ENCODE data around the gene GLYATL1. TPM values are rescaled to one million over a fixed set of nuclear protein-coding genes. Genes with fewer than 3 reads are reported as not detected.

The GLYATL1 gene
- total and polyA plus RNA-seq, 8 donors: 2.4 to 6.0 (median 4.4) TPM; not detected in 2

DNA sequence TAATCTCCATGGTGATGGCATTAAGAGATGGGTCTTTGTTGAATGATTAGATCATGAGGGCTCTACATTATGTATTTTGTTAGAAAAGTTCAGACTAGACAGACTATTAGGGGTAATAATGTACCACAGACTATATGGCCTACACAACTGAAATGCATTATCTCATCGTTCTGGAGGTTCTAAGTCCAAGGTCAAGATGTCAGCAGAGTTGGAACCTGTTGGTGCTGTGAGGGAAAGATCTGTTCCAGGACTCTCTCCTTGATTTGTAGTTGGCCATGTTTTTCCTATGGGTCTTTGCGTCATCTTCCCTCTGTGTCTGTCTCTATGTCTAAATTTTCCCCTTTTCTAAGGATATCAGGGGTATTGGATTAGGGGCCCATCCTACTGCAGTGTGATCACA lies 8.4 kb upstream of the GLYATL1 start:
- ATAC-seq: no peak
- Histone ChIP-seq H3K9me3 (no peaks in the 10 kb centered on the region), H3K27me3 (peaks cover 6 to 22% of the 10 kb centered on the region in 2 donors), H3K36me3 (no peaks in the 10 kb centered on the region), H3K4me1 (no peaks in the 10 kb centered on the region), H3K27ac (no peak overlapping the region), H3K4me3 (no peak overlapping the region)
- TF ChIP-seq, protein P1, sequence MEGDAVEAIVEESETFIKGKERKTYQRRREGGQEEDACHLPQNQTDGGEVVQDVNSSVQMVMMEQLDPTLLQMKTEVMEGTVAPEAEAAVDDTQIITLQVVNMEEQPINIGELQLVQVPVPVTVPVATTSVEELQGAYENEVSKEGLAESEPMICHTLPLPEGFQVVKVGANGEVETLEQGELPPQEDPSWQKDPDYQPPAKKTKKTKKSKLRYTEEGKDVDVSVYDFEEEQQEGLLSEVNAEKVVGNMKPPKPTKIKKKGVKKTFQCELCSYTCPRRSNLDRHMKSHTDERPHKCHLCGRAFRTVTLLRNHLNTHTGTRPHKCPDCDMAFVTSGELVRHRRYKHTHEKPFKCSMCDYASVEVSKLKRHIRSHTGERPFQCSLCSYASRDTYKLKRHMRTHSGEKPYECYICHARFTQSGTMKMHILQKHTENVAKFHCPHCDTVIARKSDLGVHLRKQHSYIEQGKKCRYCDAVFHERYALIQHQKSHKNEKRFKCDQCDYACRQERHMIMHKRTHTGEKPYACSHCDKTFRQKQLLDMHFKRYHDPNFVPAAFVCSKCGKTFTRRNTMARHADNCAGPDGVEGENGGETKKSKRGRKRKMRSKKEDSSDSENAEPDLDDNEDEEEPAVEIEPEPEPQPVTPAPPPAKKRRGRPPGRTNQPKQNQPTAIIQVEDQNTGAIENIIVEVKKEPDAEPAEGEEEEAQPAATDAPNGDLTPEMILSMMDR (IDR thresholded peaks at IDR 0.05): no peak
- intact Hi-C loops (cut with DNase I): no loop called here
- no peak for DNase-seq

DNA sequence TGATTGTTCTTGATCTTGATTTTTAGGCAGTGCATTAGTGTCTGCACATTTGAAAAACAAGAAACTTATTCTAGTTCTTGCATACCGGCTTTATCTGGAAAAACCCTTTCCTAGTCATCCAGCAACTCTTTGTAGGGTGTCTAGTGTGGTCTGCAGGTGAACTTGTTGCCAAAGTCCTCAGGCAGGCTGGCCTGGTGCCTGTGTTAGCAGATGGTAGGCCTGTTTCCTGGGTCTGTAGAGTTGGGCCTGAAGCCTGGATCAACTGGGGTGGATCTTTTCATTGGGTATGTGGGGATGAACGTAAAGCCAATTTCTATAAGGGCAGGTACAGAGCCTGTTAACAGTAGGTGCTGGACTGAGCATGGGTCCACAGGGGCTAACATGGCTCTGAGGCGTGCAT lies 5.6 kb upstream of the GLYATL1 start:
- H3K9me3 ChIP-seq: no peaks in the 10 kb centered on the region
- intact Hi-C loops (cut with DNase I): no loop called here
- DNase-seq (no peak), ATAC-seq (no peak)
- TF ChIP-seq, protein P1 (IDR thresholded peaks at IDR 0.05): no peak
- H3K27me3 ChIP-seq: peaks cover 0 to 4% of the 10 kb centered on the region in 2 donors
- H3K4me3 ChIP-seq: no peak overlapping the region
- H3K27ac ChIP-seq: no peak overlapping the region
- H3K36me3 ChIP-seq: no peaks in the 10 kb centered on the region
- no peaks in the 10 kb centered on the region for H3K4me1 ChIP-seq

DNA sequence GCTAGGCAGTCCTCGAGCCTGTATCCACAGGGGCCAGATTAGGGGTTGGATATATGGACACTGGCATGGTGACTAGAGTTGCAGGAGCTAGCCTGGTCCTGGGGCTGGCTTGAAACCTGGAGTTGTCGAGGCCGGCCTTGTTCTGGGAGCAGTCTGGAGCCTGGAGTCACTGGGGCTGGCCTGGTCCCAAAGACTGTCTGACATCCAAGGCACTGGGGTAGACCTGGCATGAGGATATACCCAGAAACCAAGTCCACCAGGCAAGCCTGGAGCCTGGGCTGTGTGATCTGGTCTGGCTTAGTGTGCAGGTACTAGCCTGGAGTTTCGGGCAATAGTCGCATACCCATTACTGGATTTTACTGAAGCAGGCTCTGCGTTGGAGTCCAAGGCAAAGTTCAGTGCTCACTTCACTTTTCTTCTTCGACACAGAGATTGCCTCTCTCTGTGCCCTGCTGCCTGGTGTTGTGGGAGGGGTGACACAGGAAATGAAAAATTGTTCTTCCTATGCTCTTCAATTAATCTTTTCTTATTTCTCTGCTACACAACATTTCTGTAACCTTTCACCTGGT lies 4.3 kb upstream of the GLYATL1 start:
- no peak overlapping the region for H3K27ac ChIP-seq

DNA sequence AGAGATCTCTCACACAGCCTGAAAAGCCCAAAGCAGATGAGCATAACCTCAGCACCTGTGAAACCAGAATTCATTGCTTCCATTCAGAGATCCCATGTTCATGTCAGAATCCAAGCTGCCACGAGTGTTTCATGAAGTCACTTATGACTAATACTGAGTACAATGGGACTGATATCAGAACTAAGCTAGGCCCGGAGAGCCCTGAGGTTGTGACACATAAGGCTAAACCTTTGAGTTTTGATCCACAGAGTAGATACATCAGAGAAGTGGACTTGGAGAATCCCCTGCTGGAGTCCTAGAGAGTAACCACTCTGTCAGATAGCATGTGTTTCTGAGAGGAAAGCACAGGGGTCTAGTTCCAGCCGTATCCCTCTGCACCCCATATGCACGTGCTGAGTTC lies 890 bp upstream of the GLYATL1 start:
- H3K9me3 ChIP-seq: no peaks in the 10 kb centered on the region
- H3K4me3 ChIP-seq: no peak overlapping the region
- H3K36me3 ChIP-seq: no peaks in the 10 kb centered on the region
- intact Hi-C loops (cut with DNase I): no loop called here
- ATAC-seq (no peak), DNase-seq (no peak)
- H3K27ac ChIP-seq: no peak overlapping the region
- TF ChIP-seq, protein P1 (IDR thresholded peaks at IDR 0.05): no peak
- no peaks in the 10 kb centered on the region for H3K4me1 ChIP-seq
- no peaks in the 10 kb centered on the region for H3K27me3 ChIP-seq

More for the DNA sequence above, 4.3 kb upstream of the GLYATL1 start:
- Histone ChIP-seq H3K4me1 (no peaks in the 10 kb centered on the region), H3K27me3 (no peaks in the 10 kb centered on the region), H3K9me3 (no peaks in the 10 kb centered on the region), H3K4me3 (no peak overlapping the region), H3K36me3 (no peaks in the 10 kb centered on the region)
- DNase-seq (no peak), ATAC-seq (no peak)
- TF ChIP-seq, protein P1 (IDR thresholded peaks at IDR 0.05): no peak
- intact Hi-C loops (cut with DNase I): no loop called here

DNA sequence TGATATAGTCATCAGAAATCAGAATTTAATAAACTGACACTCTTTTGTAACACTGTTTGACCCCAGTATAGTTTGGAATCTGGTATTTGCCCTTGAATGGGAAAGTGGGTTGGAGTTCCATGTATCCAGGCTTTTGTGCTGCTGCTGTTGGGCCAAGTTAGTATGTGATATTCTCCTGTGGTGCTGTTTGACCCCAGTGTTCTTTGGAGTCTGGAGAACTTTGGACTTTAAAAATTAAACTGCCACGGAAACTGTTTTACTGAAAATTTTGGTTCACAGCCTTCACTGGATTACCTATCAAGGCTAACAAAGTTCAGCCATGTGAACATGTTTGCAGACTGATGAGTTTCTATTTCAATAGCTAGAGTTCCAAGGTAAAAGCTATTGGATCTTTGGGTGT lies 740 bp downstream of the GLYATL1 start:
- H3K27ac ChIP-seq: no peak overlapping the region
- TF ChIP-seq, protein P1 (IDR thresholded peaks at IDR 0.05): no peak

More for the DNA sequence above, 740 bp downstream of the GLYATL1 start:
- Histone ChIP-seq H3K4me1 (no peaks in the 10 kb centered on the region), H3K27me3 (no peaks in the 10 kb centered on the region), H3K36me3 (no peaks in the 10 kb centered on the region), H3K9me3 (no peaks in the 10 kb centered on the region), H3K4me3 (no peak overlapping the region)
- intact Hi-C loops (cut with DNase I): no loop called here
- ATAC-seq: no peak
- DNase-seq: no peak

Measured in left lung (tissue), 10 donors.